Measurements from ENCODE around the gene HNF4A. TPM values are rescaled to one million over a fixed set of nuclear protein-coding genes. Genes with fewer than 3 reads are reported as not detected.

HNF4A gene
- total and polyA plus RNA-seq, 2 donors (not counting 1 experiment from before 2014, with no cell fraction given), result not detected

DNA sequence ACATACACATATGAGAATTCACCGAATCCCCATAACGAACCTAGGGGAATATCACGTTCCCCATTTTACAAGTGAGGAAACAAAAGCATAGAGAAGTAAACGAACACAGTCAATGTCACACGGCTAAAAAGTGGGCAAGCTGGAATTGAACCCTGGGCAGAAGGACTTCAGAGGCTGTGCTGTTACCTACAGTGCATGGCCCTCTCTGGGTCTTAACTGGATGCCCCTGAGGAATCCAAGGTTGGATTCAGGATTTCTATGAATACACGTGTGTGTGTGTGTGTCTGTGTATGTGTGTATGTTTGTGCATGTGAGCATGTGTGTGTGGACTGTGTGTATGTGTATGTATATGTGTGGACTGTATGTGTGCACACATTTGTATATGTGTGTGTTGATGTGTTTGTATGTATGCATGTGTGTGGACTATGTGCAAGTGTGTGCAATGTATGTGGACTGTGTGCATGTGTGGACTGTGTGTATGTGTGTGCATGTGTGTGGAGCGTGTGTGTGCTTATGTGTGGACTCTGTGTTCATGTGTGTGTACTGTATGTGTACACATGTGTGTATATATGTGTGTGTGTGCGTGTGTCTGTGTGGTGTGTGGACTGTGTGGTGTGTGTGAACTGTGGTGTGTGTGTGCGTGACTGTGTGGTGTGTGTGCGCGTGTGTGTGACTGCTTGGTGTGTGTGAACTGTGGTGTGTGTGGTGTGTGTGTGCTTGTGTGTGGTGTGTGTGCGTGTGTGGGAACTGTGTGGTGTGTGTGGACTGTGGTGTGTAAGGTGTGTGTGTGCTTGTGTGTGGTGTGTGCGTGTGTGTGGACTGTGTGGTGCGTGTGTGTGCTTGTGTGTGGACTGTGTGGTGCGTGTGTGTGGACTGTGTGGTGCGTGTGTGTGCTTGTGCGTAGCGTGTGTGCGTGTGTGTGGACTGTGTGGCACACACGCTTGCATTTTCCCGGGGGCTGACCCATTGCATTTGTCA is 49.0 kb downstream of the HNF4A start:
- H3K4me1 ChIP-seq (ENCODE audit: control insufficient read depth in 2 of 2, insufficient read depth in 2 of 2, low read length in 2 of 2), result no peaks in the 10 kb centered on the region
- ChIA-PET POLR2A (no interaction called here), CTCF (no interaction called here)
- H3K9me3 ChIP-seq (ENCODE audit: control extremely low read depth in 1 of 3, control insufficient read depth in 2 of 3, insufficient read depth in 1 of 3, low read length in 2 of 3), result no peaks in the 10 kb centered on the region
- H3K4me3 ChIP-seq (ENCODE audit: control extremely low read depth in 1 of 5, extremely low read depth in 1 of 5, insufficient read depth in 1 of 5, low read depth in 2 of 5, low read length in 4 of 5), result no peak overlapping the region
- no peak overlapping the region for H2AFZ ChIP-seq (ENCODE audit: insufficient read depth, low read depth, low read length, poor library complexity, severe bottlenecking)
- H3K27me3 ChIP-seq (replicated peaks in 1 of 4; ENCODE audit: control extremely low read depth in 1 of 4, control insufficient read depth in 3 of 4, insufficient read depth in 4 of 4, low read length in 3 of 4), result peaks cover 0 to 10% (median 0%) of the 10 kb centered on the region in 4 experiments
- H3K36me3 ChIP-seq (replicated peaks in 1 of 2; ENCODE audit: control extremely low read depth in 1 of 2, control insufficient read depth in 1 of 2, extremely low read depth in 1 of 2, insufficient read depth in 2 of 2, low read length in 1 of 2), result no peaks in the 10 kb centered on the region
- TF ChIP-seq EZH2 (IDR thresholded peaks at IDR 0.05; ENCODE audit: borderline replicate concordance, insufficient read depth, low read depth, low read length, poor library complexity, severe bottlenecking), result no peak
- whole genome bisulfite sequencing (ENCODE audit: insufficient coverage), result 90% methylated on average over 20 of the region's 21 CpGs
- no peak overlapping the region for H3K9ac ChIP-seq (ENCODE audit: low read length)
- Mint-ChIP-seq H3K27ac (no peak overlapping the region), H3K4me3 (no peak overlapping the region), H3K4me1 (no peaks in the 10 kb centered on the region), H3K27me3 (peaks cover 10% of the 10 kb centered on the region), H3K9me3 (ENCODE audit: insufficient read depth) (no peaks in the 10 kb centered on the region)
- intact Hi-C loops (cut with micrococcal nuclease), result no loop called here
- no peaks in the 10 kb centered on the region for H3K79me2 ChIP-seq (ENCODE audit: control insufficient read depth, insufficient read depth, low read length)
- H4K20me1 ChIP-seq (ENCODE audit: control insufficient read depth, insufficient read depth, low read length, poor library complexity, severe bottlenecking), result no peaks in the 10 kb centered on the region
- DNase-seq, result no peak
- H3K27ac ChIP-seq (ENCODE audit: low read length in 2 of 2), result no peak overlapping the region
- no peak for ATAC-seq (ENCODE audit: low read depth)
- no peak overlapping the region for H3K4me2 ChIP-seq (replicated peaks; ENCODE audit: low read depth, low read length, poor library complexity, severe bottlenecking)

DNA sequence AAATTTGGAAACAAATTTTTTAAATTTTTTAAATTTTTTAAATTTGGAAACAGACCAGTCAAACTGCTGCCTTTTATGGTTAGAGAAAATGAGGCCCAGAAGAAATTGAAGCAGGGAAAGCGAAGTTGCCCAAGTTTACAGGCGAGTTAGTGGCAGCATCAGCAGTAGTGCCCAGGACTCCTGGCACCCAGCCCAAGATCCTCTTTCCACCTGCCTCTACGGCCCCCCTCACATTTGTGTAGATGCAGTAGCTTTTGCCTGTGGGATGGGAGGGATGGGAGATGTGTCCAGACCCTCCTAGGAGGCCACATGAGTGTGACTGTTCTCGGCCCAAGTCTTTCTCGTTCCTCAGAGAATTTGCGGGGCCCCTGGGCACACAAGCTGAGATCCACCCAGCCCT is 49.8 kb downstream of the HNF4A start:
- Mint-ChIP-seq H3K27me3 (peaks cover 8% of the 10 kb centered on the region), H3K27ac (no peak overlapping the region), H3K4me3 (no peak overlapping the region), H3K4me1 (no peaks in the 10 kb centered on the region), H3K9me3 (ENCODE audit: insufficient read depth) (no peaks in the 10 kb centered on the region)
- no peak for DNase-seq
- Histone ChIP-seq H3K36me3 (replicated peaks in 1 of 2; ENCODE audit: control extremely low read depth in 1 of 2, control insufficient read depth in 1 of 2, extremely low read depth in 1 of 2, insufficient read depth in 2 of 2, low read length in 1 of 2) (no peaks in the 10 kb centered on the region), H3K4me1 (ENCODE audit: control insufficient read depth in 2 of 2, insufficient read depth in 2 of 2, low read length in 2 of 2) (no peaks in the 10 kb centered on the region), H3K27ac (ENCODE audit: low read length in 2 of 2) (no peak overlapping the region), H3K79me2 (ENCODE audit: control insufficient read depth, insufficient read depth, low read length) (no peaks in the 10 kb centered on the region), H2AFZ (ENCODE audit: insufficient read depth, low read depth, low read length, poor library complexity, severe bottlenecking) (no peak overlapping the region), H3K4me3 (ENCODE audit: control extremely low read depth in 1 of 5, extremely low read depth in 1 of 5, insufficient read depth in 1 of 5, low read depth in 2 of 5, low read length in 4 of 5) (no peak overlapping the region), H4K20me1 (ENCODE audit: control insufficient read depth, insufficient read depth, low read length, poor library complexity, severe bottlenecking) (no peaks in the 10 kb centered on the region), H3K27me3 (replicated peaks in 1 of 4; ENCODE audit: control extremely low read depth in 1 of 4, control insufficient read depth in 3 of 4, insufficient read depth in 4 of 4, low read length in 3 of 4) (peaks cover 0 to 5% (median 0%) of the 10 kb centered on the region in 4 experiments), H3K9me3 (ENCODE audit: control extremely low read depth in 1 of 3, control insufficient read depth in 2 of 3, insufficient read depth in 1 of 3, low read length in 2 of 3) (no peaks in the 10 kb centered on the region), H3K4me2 (replicated peaks; ENCODE audit: low read depth, low read length, poor library complexity, severe bottlenecking) (no peak overlapping the region), H3K9ac (ENCODE audit: low read length) (no peak overlapping the region)
- WGBS (ENCODE audit: insufficient coverage), result 83% methylated on average over 3 of the region's 6 CpGs
- POLR2A ChIA-PET, result no interaction called here
- no peak for TF ChIP-seq EZH2 (IDR thresholded peaks at IDR 0.05; ENCODE audit: borderline replicate concordance, insufficient read depth, low read depth, low read length, poor library complexity, severe bottlenecking)
- no peak for TF ChIP-seq CTCF (IDR thresholded peaks at IDR 0.05)
- no peak for ATAC-seq (ENCODE audit: low read depth)
- intact Hi-C loops (cut with micrococcal nuclease), result no loop called here
- CTCF ChIA-PET, result no interaction called here

Data from B cell (primary cell).